Stomach (tissue), 4 donors: ENCODE results near the gene SYT15B.
"Not testable (repeated sequence)": the region's sequence is repeated elsewhere in the genome, so short reads cannot be mapped to it uniquely, and the experiment has no call there.

Source experiments
- EP300 ChIP-seq: sonication (generic); formaldehyde crosslinking; IDR thresholded peaks from one replicate; pipeline ENCODE4 v1.6.1; 2017; ENCODE audit warnings: antibody characterized with exemption
- POLR2A ChIP-seq, 4 donors: fragments of 450-650 bp; IDR thresholded peaks; one replicate each; pipeline ENCODE4 v1.6.1; 2016; ENCODE audit warnings: antibody characterized with exemption in 4 of 4, control low read depth in 2 of 4, mild to moderate bottlenecking in 1 of 4, moderate library complexity in 1 of 4
- POLR2AphosphoS5 ChIP-seq, 3 donors: sonication (generic); formaldehyde crosslinking; IDR thresholded peaks; one replicate each; pipeline ENCODE4 v1.6.1; 2016; ENCODE audit warnings: antibody characterized with exemption in 3 of 3
- TF ChIP-seq, protein P1 (sequence below), 7 experiments: fragments of 450-650 bp in 4 of 7; fragments of 200-600 bp in 3 of 7; sonication (generic) in 3 of 7; IDR thresholded peaks; one replicate each; pipeline ENCODE4 v1.5.1; 2016 to 2019; ENCODE audit warnings: antibody characterized with exemption in 7 of 7, control low read depth in 2 of 7, mild to moderate bottlenecking in 1 of 7

DNA sequence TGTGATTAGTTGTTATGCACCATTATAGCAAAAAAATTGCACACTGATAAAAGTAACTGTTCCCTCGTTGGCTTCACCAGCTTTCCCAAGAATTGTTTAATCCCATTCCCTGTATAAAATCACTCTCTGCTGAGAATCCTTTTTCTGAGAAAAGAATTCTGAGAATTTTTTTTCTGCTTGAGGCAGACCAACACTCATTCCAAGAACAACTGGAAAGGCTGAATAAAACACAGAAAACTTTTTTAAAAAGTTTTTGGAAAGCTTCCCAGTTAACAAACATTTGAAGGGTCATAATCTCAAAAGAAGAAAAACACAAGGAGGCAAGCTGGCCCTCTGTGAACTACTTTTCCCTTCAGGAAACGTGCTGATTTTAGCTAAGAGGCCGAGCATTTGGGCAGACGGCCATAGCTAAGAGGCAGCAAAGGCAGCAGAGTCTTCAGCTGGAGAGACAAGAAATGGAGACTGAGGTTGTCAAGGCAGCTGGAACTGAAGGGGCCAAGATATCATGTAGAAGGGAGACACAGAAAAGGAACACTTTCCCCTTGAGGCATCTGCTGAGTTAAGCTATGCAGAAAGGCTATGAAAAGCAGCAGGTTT is 16.5 kb downstream of the SYT15B start:
- TF ChIP-seq, protein P1, sequence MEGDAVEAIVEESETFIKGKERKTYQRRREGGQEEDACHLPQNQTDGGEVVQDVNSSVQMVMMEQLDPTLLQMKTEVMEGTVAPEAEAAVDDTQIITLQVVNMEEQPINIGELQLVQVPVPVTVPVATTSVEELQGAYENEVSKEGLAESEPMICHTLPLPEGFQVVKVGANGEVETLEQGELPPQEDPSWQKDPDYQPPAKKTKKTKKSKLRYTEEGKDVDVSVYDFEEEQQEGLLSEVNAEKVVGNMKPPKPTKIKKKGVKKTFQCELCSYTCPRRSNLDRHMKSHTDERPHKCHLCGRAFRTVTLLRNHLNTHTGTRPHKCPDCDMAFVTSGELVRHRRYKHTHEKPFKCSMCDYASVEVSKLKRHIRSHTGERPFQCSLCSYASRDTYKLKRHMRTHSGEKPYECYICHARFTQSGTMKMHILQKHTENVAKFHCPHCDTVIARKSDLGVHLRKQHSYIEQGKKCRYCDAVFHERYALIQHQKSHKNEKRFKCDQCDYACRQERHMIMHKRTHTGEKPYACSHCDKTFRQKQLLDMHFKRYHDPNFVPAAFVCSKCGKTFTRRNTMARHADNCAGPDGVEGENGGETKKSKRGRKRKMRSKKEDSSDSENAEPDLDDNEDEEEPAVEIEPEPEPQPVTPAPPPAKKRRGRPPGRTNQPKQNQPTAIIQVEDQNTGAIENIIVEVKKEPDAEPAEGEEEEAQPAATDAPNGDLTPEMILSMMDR (IDR thresholded peaks at IDR 0.05) = not testable (repeated sequence)
- not testable (repeated sequence) for TF ChIP-seq POLR2AphosphoS5 (IDR thresholded peaks at IDR 0.05); EP300; POLR2A (IDR thresholded peaks at IDR 0.05)
